K562 (cell line): ENCODE results near the gene PIK3CD. TPM values are rescaled to one million over a fixed set of nuclear protein-coding genes. Genes with fewer than 3 reads are reported as not detected.

Experiments
- ATAC-seq: fragments of 200-7000 bp; cut with Tn5 transposase; 3 replicates; pipeline ENCODE4 v1.9.1; 2020; ENCODE audit warnings: moderate library complexity
- BruUV-seq: library from RNA; stranded (reverse); fragments of 400-500 nt; replicated peaks from 2 replicates; lab custom pipeline; 2021; lab: Mats Ljungman, UMichigan
- CTCF ChIA-PET: fragments of 300-600 bp; formaldehyde crosslinking; extraction: SDS; loops from one replicate; lab custom pipeline; 2021; ENCODE audit warnings: low intra/inter-chr PET ratio; lab: Yijun Ruan, JAX
- POLR2A ChIA-PET: fragments of 300-600, 350-650 bp; sonication (Branson Sonifier 250); formaldehyde crosslinking; extraction: SDS; loops from one replicate; lab custom pipeline; 2021; ENCODE audit warnings: antibody characterized with exemption, inconsistent platforms; lab: Yijun Ruan, JAX
- DNase-seq, 4 experiments: peaks; one replicate each; pipeline versions ENCODE4 v3.0.0 to v3.0.0-alpha.2; 2011 to 2018; ENCODE audit warnings: low spot score in 3 of 4, mixed read lengths in 3 of 4; ENCODE audit errors: extremely low read depth in 1 of 4
- FAIRE-seq: peaks from 2 replicates; lab custom pipeline; 2011; peaks lifted over from hg19 to GRCh38; lab: Jason Lieb, UNC
- H2AFZ ChIP-seq: 2 replicates; pipeline ENCODE4 v1.6.0; 2011; ENCODE audit warnings: low read depth, low read length, control low read depth, inconsistent platforms
- H3K27ac ChIP-seq: fragments of 200-600 bp; 3 replicates; pipeline ENCODE4 v1.8.0; 2011; ENCODE audit warnings: low read depth, mild to moderate bottlenecking, control low read depth, inconsistent platforms, low read length, moderate library complexity, mixed read lengths; ENCODE audit errors: extremely low read depth
- H3K27me3 ChIP-seq, 2 experiments: fragments of 300-600 bp in 1 of 2; 2 replicates in 1 of 2; 3 replicates in 1 of 2; pipeline versions ENCODE4 v1.6.0 to v1.8.0; 2011; ENCODE audit warnings: inconsistent platforms in 2 of 2, low read length in 2 of 2, mild to moderate bottlenecking in 1 of 2, mixed read lengths in 1 of 2, moderate library complexity in 1 of 2; ENCODE audit not compliant: control insufficient read depth in 2 of 2, insufficient read depth in 2 of 2
- H3K36me3 ChIP-seq: fragments of 300-600 bp; 3 replicates; pipeline ENCODE4 v1.8.0; 2011; ENCODE audit warnings: mild to moderate bottlenecking, low read length, inconsistent platforms; ENCODE audit not compliant: control insufficient read depth, insufficient read depth
- H3K4me1 ChIP-seq, 2 experiments: fragments of 200-600 bp in 1 of 2; replicated peaks in 1 of 2; 2 replicates in 1 of 2; 3 replicates in 1 of 2; pipeline versions ENCODE4 v1.5.1 to v1.8.0; 2011; ENCODE audit warnings: inconsistent platforms in 2 of 2, low read length in 2 of 2, mild to moderate bottlenecking in 1 of 2, mixed read lengths in 1 of 2, moderate library complexity in 1 of 2; ENCODE audit not compliant: control insufficient read depth in 2 of 2, insufficient read depth in 2 of 2
- H3K4me2 ChIP-seq: 2 replicates; pipeline ENCODE4 v1.6.1; 2011; ENCODE audit warnings: low read length, control low read depth, inconsistent platforms, mixed read lengths; ENCODE audit not compliant: insufficient read depth
- H3K4me3 ChIP-seq: fragments of 200-600 bp; sonication (generic), shearing (Covaris generic); 2 replicates; pipeline ENCODE4 v1.5.1; 2016; ENCODE audit warnings: control low read depth, inconsistent platforms
- H3K79me2 ChIP-seq: fragments of 200-600 bp; 3 replicates; pipeline ENCODE4 v1.8.0; 2011; ENCODE audit warnings: low read length, inconsistent platforms; ENCODE audit not compliant: control insufficient read depth, insufficient read depth
- H3K9ac ChIP-seq, 2 experiments: 2 replicates each; pipeline versions ENCODE4 v1.6.0 to v1.6.1; 2011; ENCODE audit warnings: low read depth in 2 of 2, low read length in 2 of 2, control low read depth in 1 of 2, inconsistent platforms in 1 of 2, mild to moderate bottlenecking in 1 of 2, mixed read lengths in 1 of 2; ENCODE audit not compliant: insufficient read depth in 1 of 2
- H3K9me1 ChIP-seq: one replicate; pipeline ENCODE4 v1.6.0; 2011; ENCODE audit warnings: inconsistent platforms, mild to moderate bottlenecking, low read length, moderate library complexity; ENCODE audit not compliant: control insufficient read depth, insufficient read depth
- H3K9me3 ChIP-seq: replicated peaks from 2 replicates; pipeline ENCODE4 v1.5.1; 2011; ENCODE audit warnings: low read depth, low read length, inconsistent platforms; ENCODE audit not compliant: control insufficient read depth, insufficient read depth
- H4K20me1 ChIP-seq: replicated peaks from 2 replicates; pipeline ENCODE4 v1.6.1; 2011; ENCODE audit warnings: low read length, inconsistent platforms, mixed read lengths; ENCODE audit not compliant: control insufficient read depth, insufficient read depth
- CHD4 ChIP-seq: fragments of 200-600 bp; sonication (generic); IDR thresholded peaks from 3 replicates; pipeline ENCODE4 v1.6.1; 2012; ENCODE audit warnings: low read depth, mild to moderate bottlenecking, mixed read lengths, low read length, inconsistent platforms; ENCODE audit not compliant: insufficient read depth, insufficient replicate concordance, poor library complexity, severe bottlenecking
- CUX1 ChIP-seq: fragments of 200-800 bp; sonication (Bioruptor generic); IDR thresholded peaks from 2 replicates; pipeline ENCODE4 v1.6.1; 2016; ENCODE audit warnings: missing genetic modification characterization, missing compliant biosample characterization
- HIVEP1 ChIP-seq: fragments of 250-450 bp; sonication (Bioruptor Pico); IDR thresholded peaks from 2 replicates; pipeline ENCODE4 v1.4.0; 2020; ENCODE audit warnings: mild to moderate bottlenecking
- ID3 ChIP-seq, 2 experiments: fragments of 250-450 bp in 1 of 2; fragments of 450-650 bp in 1 of 2; sonication (Bioruptor Pico) in 1 of 2; IDR thresholded peaks; 2 replicates each; pipeline versions ENCODE4 v1.6.1 to v1.8.0; 2016 to 2021; ENCODE audit warnings: mild to moderate bottlenecking in 2 of 2, moderate library complexity in 2 of 2, missing compliant biosample characterization in 1 of 2, missing genetic modification characterization in 1 of 2
- STAT5A ChIP-seq: IDR thresholded peaks from 2 replicates; pipeline ENCODE4 v1.6.1; 2012; ENCODE audit warnings: low read length, inconsistent platforms, borderline replicate concordance
- STAT5B ChIP-seq: fragments of 250-450 bp; sonication (Bioruptor Pico); IDR thresholded peaks from 2 replicates; pipeline ENCODE4 v1.8.0; 2021; ENCODE audit warnings: mild to moderate bottlenecking, inconsistent platforms
- TAF15 ChIP-seq: fragments of 200-400 bp; formaldehyde crosslinking; IDR thresholded peaks from 2 replicates; pipeline ENCODE4 v1.6.1; 2017; ENCODE audit warnings: mild to moderate bottlenecking, low read depth, low read length, moderate library complexity
- TCF15 ChIP-seq: fragments of 250-450 bp; sonication (Bioruptor Pico); IDR thresholded peaks from 2 replicates; pipeline ENCODE4 v1.8.0; 2022; ENCODE audit warnings: moderate library complexity, mild to moderate bottlenecking, inconsistent platforms
- THRAP3 ChIP-seq: fragments of 450-650 bp; IDR thresholded peaks from 2 replicates; pipeline ENCODE4 v1.6.1; 2016; ENCODE audit warnings: mild to moderate bottlenecking, inconsistent platforms, borderline replicate concordance
- ZKSCAN8 ChIP-seq: fragments of 200-800 bp; sonication (Bioruptor generic); IDR thresholded peaks from 2 replicates; pipeline ENCODE4 v1.6.1; 2016; ENCODE audit warnings: missing genetic modification characterization, missing compliant biosample characterization
- ZNF589 ChIP-seq: fragments of 200-800 bp; sonication (Bioruptor generic); IDR thresholded peaks from 2 replicates; pipeline ENCODE4 v1.6.1; 2016; ENCODE audit warnings: low read depth, missing genetic modification characterization, missing compliant biosample characterization
- WGBS: fragments of 100-300 bp; shearing (Covaris generic); methylation state at CpG from one replicate; pipeline ENCODE4 v1.1.6; 2016; ENCODE audit warnings: low coverage, mixed read lengths; ENCODE audit not compliant: insufficient coverage; ENCODE audit errors: missing lambda C conversion rate; 5-methylcytosine and 5-hydroxymethylcytosine counted together
- in situ Hi-C: fragments of 300-500 bp; cut with MboI; formaldehyde crosslinking; loops from 4 replicates; pipeline ENCODE4 v1.15.0; 2018; ENCODE audit warnings: inconsistent platforms, mixed read lengths
- intact Hi-C: fragments of 100-400 bp; cut with micrococcal nuclease; formaldehyde crosslinking; loops from 2 replicates; pipeline ENCODE4 v1.14.2; 2022
- polyA plus RNA-seq, 8 experiments: library from polyadenylated mRNA; depleted of rRNA in 4 of 8; stranded (reverse) in 5 of 8; unstranded in 3 of 8; fragments of >200 nt; fragmentation: Nextera tagmentation in 2 of 8; fragmentation: Illumina TruSeq in 1 of 8; extraction: Ambion mirVana in 2 of 8; extraction: Trizol in 1 of 8; gene quantifications; 2 replicates each; pipeline versions ENCODE4 v1.2.1 to v1.2.3, GENCODE V29; 2011 to 2014; ENCODE audit warnings: inconsistent platforms in 1 of 8, missing spikeins in 1 of 8
- total RNA-seq, 7 experiments: library from RNA; depleted of rRNA in 6 of 7; stranded (reverse); fragments of >200 nt in 6 of 7; fragmentation: Illumina TruSeq in 2 of 7; extraction: Trizol in 2 of 7; gene quantifications; 2 replicates each; pipeline versions ENCODE4 v1.2.1 to v1.2.3, GENCODE V29; 2011 to 2021; ENCODE audit warnings: low replicate concordance in 1 of 7

PIK3CD gene
- total and polyA plus RNA-seq, 9 of the 15 experiments (the other 6 are each of a cell fraction or from before 2014, with no cell fraction given) = 1.8 to 20.8 (median 7.2) TPM

GRCh38 chr1:9774712-9775679 lies 123.5 kb downstream of the PIK3CD start:
- in situ Hi-C loops = no loop called here
- peaks cover 8% of the 10 kb centered on the region; the same call in 1 of the 3 replicates for H3K36me3 ChIP-seq
- H3K9me1 ChIP-seq = no peaks in the 10 kb centered on the region
- WGBS = 42% methylated on average over 20 of the region's 20 CpGs
- ChIA-PET CTCF (no interaction called here), POLR2A (no interaction called here)
- no peaks in the 10 kb centered on the region for H4K20me1 ChIP-seq
- H3K9me3 ChIP-seq = no peaks in the 10 kb centered on the region
- no peaks in the 10 kb centered on the region for H3K27me3 ChIP-seq
- no peaks in the 10 kb centered on the region for H3K79me2 ChIP-seq
- H3K9ac ChIP-seq = peak overlapping the region in 1 of 2 experiments; percentile 33; a peak in 2 of 4 replicates
- H3K27ac ChIP-seq = peak overlapping the region; percentile 66
- DNase-seq (peak in 3 of 4 experiments; percentile 27 to 85 (median 56)), ATAC-seq (peak; percentile 71), FAIRE-seq (peak; percentile 78)
- intact Hi-C loops = no loop called here
- H3K4me3 ChIP-seq = no peak overlapping the region
- BruUV-seq = no TSS peak
- peaks cover 12% of the 10 kb centered on the region in 2 experiments; a peak in 4 of 5 replicates for H3K4me1 ChIP-seq
- H3K4me2 ChIP-seq = peak overlapping the region; percentile 61
- peak overlapping the region; percentile 87 for H2AFZ ChIP-seq
- TF ChIP-seq TAF15 = no peak
- peak; percentile 83 for TF ChIP-seq HIVEP1 (CRISPR knock-in tag)
- TF ChIP-seq STAT5B (CRISPR knock-in tag) = 0 out of 2 replicates have a peak, but pooled peaks have one; percentile 49
- no peak for TF ChIP-seq CHD4
- TF ChIP-seq THRAP3 = no peak
- peak; percentile 93 for TF ChIP-seq STAT5A
- no peak for TF ChIP-seq ID3 (CRISPR knock-in tag; IDR thresholded peaks at IDR 0.05)
- TF ChIP-seq ID3 (tag; IDR thresholded peaks at IDR 0.05) = peak; percentile 97
- peak; percentile 84; the same call in 1 of the 2 replicates for TF ChIP-seq TCF15 (CRISPR knock-in tag)
- TF ChIP-seq ZKSCAN8 (CRISPR knock-in tag) = peak; percentile 81
- peak; percentile 82 for TF ChIP-seq CUX1 (CRISPR knock-in tag)
- peak; percentile 73; the same call in 1 of the 2 replicates for TF ChIP-seq ZNF589 (CRISPR knock-in tag)
